Stimulated activated CD4-positive, alpha-beta T cell treated with anti-CD3 and anti-CD28 coated beads, TNF-alpha, amount 100 ng/mL, for 1 hour (primary cell): ENCODE data around the gene SNX5.
A peak's percentile ranks its signal among the peaks of the same experiment; 100 is the strongest.

ENCODE experiments used
- DNase-seq, 3 donors: peaks; one replicate each; pipeline ENCODE4 v3.0.0-alpha.2; 2020; ENCODE audit warnings: low read depth in 3 of 3, low spot score in 1 of 3

The SNX5 gene

GRCh38 chr20:17968366-17969277 is at the start of gene SNX5, which contains the start of gene MGME1:
SNX5 (minus strand) TSS chr20:17968794; CDS start chr20:17968425, 369 bp downstream.
MGME1 (plus strand) TSS chr20:17969018; CDS start chr20:17969860, 842 bp downstream.
- DNase-seq, result peak; percentile 95 to 98 (median 97)

DNA sequence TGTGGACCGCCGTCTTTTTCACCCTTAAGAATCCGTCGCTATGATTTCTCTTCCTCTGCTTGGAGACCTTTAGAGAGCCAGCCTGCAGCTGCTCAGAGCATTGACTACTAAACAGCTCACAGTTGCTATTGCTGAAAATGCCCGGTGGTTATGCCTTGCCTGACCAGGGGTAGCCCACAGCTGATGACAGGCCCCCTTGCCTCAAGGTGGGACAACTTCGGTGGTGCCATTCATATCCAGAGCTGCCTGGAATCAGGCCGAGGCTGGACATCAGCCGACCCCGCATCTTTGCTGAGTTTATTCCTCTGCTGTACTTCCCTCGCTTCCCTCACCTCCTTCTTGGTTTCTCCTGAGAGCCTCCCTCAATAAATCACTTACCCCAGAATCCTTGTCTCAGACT is 49.5 kb upstream of the SNX5 start:
- DNase-seq, result no peak

DNA sequence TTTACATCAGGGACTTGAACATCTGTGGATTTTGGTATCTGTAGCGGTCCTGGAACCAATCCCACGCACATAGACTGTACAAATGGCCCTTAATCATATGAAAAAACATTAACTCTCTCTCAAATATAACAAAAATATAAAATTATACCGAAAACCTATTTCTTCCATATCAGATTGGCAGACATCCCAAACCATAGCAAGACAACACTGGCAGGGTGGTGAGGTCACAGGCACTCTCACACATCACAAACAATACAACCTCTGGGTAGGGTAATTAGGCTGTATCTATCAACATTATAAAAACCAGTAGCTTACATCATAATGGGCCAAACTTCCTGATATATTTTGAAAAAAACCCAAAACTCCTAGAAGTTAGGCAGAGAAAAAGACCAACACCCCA is 48.2 kb upstream of the SNX5 start:
- no peak for DNase-seq

- DNase-seq, result no peak
Observed at GRCh38 chr20:18014411-18014810, 45.8 kb upstream of the SNX5 start.

DNA sequence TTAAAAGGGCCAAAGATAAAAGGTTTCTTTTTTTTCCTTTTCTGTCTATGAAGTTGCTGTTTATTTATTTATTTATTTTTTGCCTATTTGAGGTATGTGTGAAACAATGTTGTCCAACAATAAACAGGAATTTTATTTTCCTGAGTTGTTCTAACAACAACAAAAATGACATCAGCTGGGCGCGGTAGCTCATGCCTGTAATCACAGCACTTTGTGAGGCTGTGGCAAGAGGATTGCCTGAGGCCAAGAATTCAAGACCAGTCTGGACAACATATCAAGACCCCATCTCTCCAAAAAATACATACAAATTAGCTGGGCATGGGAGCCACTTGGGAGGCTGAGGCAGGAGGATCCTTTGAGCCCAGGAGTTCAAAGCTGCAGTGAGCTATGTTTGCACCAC is 44.3 kb upstream of the SNX5 start:
- no peak for DNase-seq

DNA sequence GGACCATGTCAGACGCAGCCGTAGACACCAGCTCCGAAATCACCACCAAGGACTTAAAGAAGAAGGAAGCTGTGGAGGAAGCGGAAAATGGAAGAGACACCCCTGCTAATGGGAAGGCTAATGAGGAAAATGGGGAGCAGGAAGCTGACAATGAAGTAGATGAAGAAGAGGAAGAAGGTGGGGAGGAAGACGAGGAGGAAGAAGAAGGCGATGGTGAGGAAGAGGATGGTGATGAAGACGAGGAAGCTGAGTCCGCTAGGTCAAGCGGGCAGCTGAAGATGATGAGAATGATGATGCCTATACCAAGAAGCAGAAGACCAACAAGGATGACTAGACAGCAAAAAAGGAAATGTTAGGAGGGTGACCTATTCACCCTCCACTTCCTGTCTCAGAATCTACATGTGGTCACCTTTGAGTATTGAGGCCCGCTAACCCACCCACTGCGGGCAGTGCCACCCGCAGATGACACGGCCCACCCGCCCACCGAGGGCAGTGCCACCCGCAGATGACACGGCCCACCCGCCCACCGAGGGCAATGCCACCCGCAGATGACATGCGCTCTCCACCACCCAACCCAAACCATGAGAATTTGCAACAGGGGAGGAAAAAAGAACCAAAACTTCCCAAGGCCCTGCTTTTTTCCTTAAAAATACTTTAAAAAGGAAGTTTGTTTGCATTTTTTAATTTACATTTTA is 43.5 kb upstream of the SNX5 start:
- no peak for DNase-seq

GRCh38 chr20:18011482-18011881 is 42.9 kb upstream of the SNX5 start:
- DNase-seq, result no peak

GRCh38 chr20:18009116-18009515 is 40.5 kb upstream of the SNX5 start:
- DNase-seq, result no peak

DNA sequence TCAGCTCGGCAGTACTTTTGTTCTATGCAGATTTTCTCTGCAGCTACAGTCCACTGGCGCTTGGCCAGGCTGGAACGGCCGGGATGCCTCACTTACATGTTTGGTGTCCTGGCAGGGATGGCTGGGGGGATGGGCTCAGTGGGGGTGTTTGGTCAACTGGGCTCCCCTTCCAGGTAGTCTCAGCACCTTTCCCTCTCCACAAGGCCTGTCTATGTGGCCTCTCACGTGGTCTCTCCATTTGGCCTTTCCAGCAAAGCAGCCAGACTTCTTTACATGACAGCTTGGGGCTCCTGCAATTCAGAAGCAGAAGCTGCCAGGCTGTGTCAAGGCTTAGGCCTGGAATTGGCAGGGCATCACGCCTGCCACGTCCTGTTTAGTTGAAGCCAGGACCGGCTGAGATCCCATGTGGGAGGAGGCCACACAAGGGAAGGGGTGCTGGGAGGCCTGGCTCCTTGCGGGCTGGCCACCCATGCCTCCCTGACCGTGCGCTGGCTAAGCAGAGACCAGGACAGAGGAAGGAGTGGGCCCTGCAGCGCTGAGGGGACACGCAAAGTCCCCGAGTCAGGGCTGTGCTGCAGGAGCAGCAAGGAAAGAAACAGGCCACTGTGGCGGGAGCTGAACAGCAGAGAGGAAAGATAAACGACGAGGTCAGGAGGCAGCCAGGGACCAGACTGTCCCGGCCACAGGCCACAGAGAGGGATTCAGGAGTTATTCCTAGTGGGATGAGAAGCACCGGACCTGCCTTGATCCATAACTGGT is 39.1 kb upstream of the SNX5 start:
- no peak for DNase-seq

DNA sequence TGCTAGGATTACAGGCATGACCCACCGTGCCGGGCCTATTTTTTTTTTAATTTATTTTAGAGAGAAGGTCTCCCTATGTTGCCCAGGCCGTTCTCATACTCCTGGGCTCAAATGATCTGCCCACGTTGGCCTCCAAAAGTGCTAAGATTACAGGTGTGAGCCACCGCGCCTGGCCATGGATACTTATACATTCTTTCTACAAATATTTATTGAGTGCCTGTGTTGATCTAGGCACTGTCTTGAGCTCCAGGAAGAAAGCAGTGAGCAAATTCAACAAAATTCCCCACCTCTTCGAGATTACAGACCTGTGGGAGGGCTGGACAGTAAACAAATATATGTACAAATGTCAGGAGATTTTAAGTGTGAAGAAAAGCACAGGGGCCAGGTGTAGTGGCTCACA is 38.1 kb upstream of the SNX5 start:
- no peak for DNase-seq

GRCh38 chr20:18005990-18006364 is 37.4 kb upstream of the SNX5 start:
- no peak for DNase-seq

GRCh38 chr20:18005170-18005989 is 36.8 kb upstream of the SNX5 start:
- no peak for DNase-seq

- DNase-seq, result no peak
Observed at GRCh38 chr20:18004384-18005031, 35.9 kb upstream of the SNX5 start.

DNA sequence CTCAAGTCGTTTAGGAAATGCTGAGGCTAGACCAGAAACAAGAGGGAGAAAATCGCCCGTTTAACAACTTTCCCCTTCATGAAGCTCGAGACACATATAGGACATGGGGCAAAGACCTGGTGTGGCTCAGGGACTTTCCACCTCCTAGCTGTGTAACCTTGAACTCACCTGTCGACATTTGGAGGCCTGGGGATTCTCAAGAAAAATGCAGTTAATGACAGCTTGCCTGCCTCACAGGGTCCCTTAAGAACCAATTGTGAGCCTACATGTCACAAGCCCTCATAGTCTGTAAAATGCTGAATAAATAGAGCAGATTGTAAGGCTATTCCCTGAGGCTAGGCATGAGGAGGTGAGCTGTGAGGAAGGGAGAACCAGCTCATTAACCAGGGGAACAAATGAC is 35.3 kb upstream of the SNX5 start:
- no peak for DNase-seq

DNA sequence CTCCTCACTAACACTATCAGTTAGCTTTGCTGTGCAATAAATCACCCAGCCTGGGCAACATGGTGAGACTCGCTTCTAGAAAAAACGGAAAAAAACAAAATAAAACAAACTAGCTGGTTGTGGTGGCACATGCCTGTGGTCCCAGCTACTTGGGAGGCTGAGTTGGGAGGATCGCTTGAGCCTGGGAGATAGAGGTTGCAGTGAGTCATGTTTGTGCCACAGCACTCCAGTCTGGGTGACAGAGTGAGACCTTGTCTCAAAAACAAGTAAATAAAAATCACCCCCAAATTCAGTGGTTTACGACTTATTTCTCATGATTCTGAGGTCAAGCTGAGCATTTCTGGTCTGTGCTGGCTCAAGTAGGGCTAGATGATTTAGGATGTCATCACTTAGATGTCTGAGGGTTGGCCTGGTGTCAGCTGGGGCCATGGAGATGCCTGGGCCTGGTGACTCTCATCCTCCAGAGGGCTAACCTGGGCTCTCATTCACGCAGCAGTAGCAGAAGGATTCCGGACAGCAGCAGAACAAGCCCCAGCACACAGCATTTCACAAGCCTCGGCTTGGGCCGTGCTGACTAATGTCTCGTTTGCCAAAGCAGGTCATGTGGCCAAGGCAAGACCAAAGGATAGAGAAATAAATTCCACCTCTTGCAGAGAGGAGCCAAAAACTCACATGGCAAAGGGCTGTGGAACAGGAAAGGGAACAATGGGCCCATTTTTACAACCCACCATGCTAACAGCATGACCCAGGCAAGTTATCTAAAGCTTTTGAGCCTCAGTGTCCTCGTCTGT is 32.7 kb upstream of the SNX5 start:
- DNase-seq, result no peak

DNA sequence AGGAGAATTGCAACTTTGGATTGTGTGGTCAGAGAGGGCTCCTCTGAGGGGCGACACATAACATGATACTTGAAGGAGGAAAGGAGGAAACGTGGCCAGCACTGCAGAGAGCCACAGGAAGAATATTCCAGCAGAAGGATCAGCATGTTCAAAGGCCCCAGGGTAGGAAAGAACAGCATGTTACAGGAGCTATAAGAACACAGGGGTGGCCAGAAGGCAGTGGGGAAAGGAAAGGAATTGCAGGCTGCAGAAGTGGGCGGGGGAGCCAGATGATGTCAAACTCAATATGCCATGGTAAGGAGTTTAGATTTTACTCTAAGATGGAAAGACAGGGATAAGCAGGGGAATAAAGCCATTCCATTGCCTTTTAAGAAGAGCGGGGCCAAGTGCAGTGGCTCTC is 31.0 kb upstream of the SNX5 start:
- no peak for DNase-seq

DNA sequence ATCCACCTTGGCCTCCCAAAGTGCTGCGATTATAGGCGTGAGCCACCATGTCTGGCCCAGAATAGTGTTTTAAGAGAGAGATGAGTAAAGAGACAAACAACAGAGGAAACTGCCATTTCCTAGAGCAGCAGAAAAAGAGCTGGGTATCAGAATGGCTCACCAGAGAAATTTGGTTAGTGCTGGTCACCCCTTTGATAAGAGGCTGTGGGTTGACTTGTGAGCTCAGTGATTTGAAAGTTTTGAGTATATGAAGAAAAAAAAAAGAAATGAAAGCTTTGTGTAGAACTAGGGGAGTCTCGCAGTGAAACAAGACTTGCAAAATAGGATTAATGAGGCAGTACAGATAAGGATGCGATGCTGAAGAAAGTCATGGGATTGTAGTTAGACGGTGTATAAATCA is 29.9 kb upstream of the SNX5 start:
- no peak for DNase-seq

GRCh38 chr20:17995967-17996819 is 27.6 kb upstream of the SNX5 start:
- peak in 2 of 3 donors; percentile 5 to 21 for DNase-seq

GRCh38 chr20:17993546-17993945 is 25.0 kb upstream of the SNX5 start:
- DNase-seq, result no peak
